ENCODE measurements around the gene PPM1H.

GRCh38 chr12:62646566-62646965 lies 288.4 kb downstream of the PPM1H start:
- TF ChIP-seq CTCF (conservative IDR thresholded peaks at IDR 0.05 in 1 of 2, IDR thresholded peaks at IDR 0.05 in 1 of 2; ENCODE audit: extremely low read depth in 1 of 2, insufficient read depth in 1 of 2, low read depth in 1 of 2, low read length in 2 of 2) (no peak), EZH2 (IDR thresholded peaks at IDR 0.05; ENCODE audit: borderline replicate concordance, low read length) (no peak)

Measured in mammary epithelial cell (primary cell).